MM.1S (cell line): Measurements from ENCODE around the gene SPEM2.
"Not testable (repeated sequence)": the region's sequence is repeated elsewhere in the genome, so short reads cannot be mapped to it uniquely, and the experiment has no call there.

Experiments used
- DNase-seq: peaks from one replicate; pipeline ENCODE4 v3.0.0-alpha.2; 2015
- H2AFZ ChIP-seq: fragments of 300-600 bp; sonication (generic); 2 replicates; pipeline ENCODE4 v1.6.0; 2016; ENCODE audit warnings: antibody characterized with exemption, low read length
- H3F3A ChIP-seq: fragments of 300-600 bp; sonication (generic); 2 replicates; pipeline ENCODE4 v1.6.1; 2016; ENCODE audit warnings: mild to moderate bottlenecking, antibody characterized with exemption, low read length, moderate library complexity, mixed read lengths; ENCODE audit not compliant: insufficient read depth
- H3K27ac ChIP-seq: fragments of 300-600 bp; sonication (generic); 2 replicates; pipeline ENCODE4 v1.5.1; 2016; ENCODE audit warnings: mild to moderate bottlenecking, low read length
- H3K27me3 ChIP-seq: fragments of 300-600 bp; sonication (generic); replicated peaks from 2 replicates; pipeline ENCODE4 v1.6.0; 2016; ENCODE audit warnings: low read length; ENCODE audit not compliant: insufficient read depth
- H3K36me3 ChIP-seq: fragments of 300-600 bp; sonication (generic); replicated peaks from 2 replicates; pipeline ENCODE4 v1.6.1; 2016; ENCODE audit warnings: mild to moderate bottlenecking, low read length, mixed read lengths; ENCODE audit not compliant: insufficient read depth
- H3K4me1 ChIP-seq: fragments of 300-600 bp; sonication (generic); 2 replicates; pipeline ENCODE4 v1.6.1; 2016; ENCODE audit warnings: low read length, mixed read lengths
- H3K4me2 ChIP-seq: fragments of 300-600 bp; sonication (generic); 2 replicates; pipeline ENCODE4 v1.6.0; 2016; ENCODE audit warnings: low read depth, low read length
- H3K4me3 ChIP-seq: fragments of 300-600 bp; sonication (generic); 2 replicates; pipeline ENCODE4 v1.5.1; 2016; ENCODE audit warnings: low read length, mixed read lengths
- H3K79me2 ChIP-seq: fragments of 300-600 bp; sonication (generic); 2 replicates; pipeline ENCODE4 v1.6.1; 2016; ENCODE audit warnings: mixed run types, low read length, mixed read lengths
- H3K9ac ChIP-seq: fragments of 300-600 bp; sonication (generic); 2 replicates; pipeline ENCODE4 v1.6.1; 2016; ENCODE audit warnings: low read length, mixed read lengths
- H3K9me2 ChIP-seq: fragments of 300-600 bp; sonication (generic); replicated peaks from 2 replicates; pipeline ENCODE4 v1.6.1; 2016; ENCODE audit warnings: mild to moderate bottlenecking, low read length, mixed read lengths; ENCODE audit not compliant: insufficient read depth
- H3K9me3 ChIP-seq: fragments of 300-600 bp; sonication (generic); replicated peaks from 2 replicates; pipeline ENCODE4 v1.6.1; 2016; ENCODE audit warnings: mild to moderate bottlenecking, low read length, mixed read lengths; ENCODE audit not compliant: insufficient read depth
- H4K20me1 ChIP-seq: fragments of 300-600 bp; sonication (generic); 2 replicates; pipeline ENCODE4 v1.6.1; 2016; ENCODE audit warnings: mild to moderate bottlenecking, low read length, moderate library complexity, mixed read lengths; ENCODE audit not compliant: insufficient read depth
- EZH2 ChIP-seq: fragments of 300-600 bp; sonication (generic); optimal IDR thresholded peaks from 2 replicates; pipeline ENCODE3; 2017; ENCODE audit warnings: low read depth, mild to moderate bottlenecking, antibody characterized with exemption, low read length, mixed read lengths
- EZH2phosphoT487 ChIP-seq: fragments of 300-600 bp; sonication (generic); IDR thresholded peaks from 2 replicates; pipeline ENCODE4 v1.6.1; 2018; ENCODE audit warnings: antibody characterized with exemption, low read length
- TF ChIP-seq, protein P1 (sequence below): fragments of 300-600 bp; sonication (generic); IDR thresholded peaks from 2 replicates; pipeline ENCODE4 v1.5.1; 2016; ENCODE audit warnings: antibody characterized with exemption, low read length, mixed read lengths

SPEM2 gene

DNA sequence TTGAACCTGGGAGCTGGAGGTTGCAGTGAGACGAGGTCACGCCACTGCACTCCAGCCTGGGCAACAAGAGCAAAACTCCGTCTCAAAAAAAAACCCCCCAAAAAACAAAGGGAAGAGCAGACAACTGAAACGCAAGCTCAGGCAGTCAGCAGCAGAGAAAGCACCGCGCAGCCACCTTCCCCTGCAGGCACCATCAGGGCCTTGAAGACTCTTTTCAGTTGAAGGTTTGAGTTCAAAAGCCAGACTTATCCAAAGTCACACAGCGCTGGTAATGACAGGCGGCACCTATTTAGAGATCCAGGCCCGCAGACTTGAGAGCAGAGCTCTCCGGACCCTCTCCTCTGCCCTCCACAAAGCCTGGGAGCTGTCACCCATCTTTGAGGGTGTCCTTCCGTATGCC is 42.9 kb downstream of the SPEM2 start:
- Histone ChIP-seq H3K79me2 (no peaks in the 10 kb centered on the region), H3K27me3 (no peaks in the 10 kb centered on the region), H3K36me3 (no peaks in the 10 kb centered on the region), H3K27ac (no peak overlapping the region), H3K9me2 (no peaks in the 10 kb centered on the region), H4K20me1 (no peaks in the 10 kb centered on the region), H3K4me1 (no peaks in the 10 kb centered on the region), H3K9me3 (no peaks in the 10 kb centered on the region), H3F3A (no peaks in the 10 kb centered on the region), H3K4me2 (no peak overlapping the region), H3K9ac (no peak overlapping the region), H2AFZ (no peak overlapping the region), H3K4me3 (no peak overlapping the region)
- no peak for TF ChIP-seq EZH2phosphoT487
- TF ChIP-seq, protein P1, sequence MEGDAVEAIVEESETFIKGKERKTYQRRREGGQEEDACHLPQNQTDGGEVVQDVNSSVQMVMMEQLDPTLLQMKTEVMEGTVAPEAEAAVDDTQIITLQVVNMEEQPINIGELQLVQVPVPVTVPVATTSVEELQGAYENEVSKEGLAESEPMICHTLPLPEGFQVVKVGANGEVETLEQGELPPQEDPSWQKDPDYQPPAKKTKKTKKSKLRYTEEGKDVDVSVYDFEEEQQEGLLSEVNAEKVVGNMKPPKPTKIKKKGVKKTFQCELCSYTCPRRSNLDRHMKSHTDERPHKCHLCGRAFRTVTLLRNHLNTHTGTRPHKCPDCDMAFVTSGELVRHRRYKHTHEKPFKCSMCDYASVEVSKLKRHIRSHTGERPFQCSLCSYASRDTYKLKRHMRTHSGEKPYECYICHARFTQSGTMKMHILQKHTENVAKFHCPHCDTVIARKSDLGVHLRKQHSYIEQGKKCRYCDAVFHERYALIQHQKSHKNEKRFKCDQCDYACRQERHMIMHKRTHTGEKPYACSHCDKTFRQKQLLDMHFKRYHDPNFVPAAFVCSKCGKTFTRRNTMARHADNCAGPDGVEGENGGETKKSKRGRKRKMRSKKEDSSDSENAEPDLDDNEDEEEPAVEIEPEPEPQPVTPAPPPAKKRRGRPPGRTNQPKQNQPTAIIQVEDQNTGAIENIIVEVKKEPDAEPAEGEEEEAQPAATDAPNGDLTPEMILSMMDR = no peak
- no peak for TF ChIP-seq EZH2
- no peak for DNase-seq

DNA sequence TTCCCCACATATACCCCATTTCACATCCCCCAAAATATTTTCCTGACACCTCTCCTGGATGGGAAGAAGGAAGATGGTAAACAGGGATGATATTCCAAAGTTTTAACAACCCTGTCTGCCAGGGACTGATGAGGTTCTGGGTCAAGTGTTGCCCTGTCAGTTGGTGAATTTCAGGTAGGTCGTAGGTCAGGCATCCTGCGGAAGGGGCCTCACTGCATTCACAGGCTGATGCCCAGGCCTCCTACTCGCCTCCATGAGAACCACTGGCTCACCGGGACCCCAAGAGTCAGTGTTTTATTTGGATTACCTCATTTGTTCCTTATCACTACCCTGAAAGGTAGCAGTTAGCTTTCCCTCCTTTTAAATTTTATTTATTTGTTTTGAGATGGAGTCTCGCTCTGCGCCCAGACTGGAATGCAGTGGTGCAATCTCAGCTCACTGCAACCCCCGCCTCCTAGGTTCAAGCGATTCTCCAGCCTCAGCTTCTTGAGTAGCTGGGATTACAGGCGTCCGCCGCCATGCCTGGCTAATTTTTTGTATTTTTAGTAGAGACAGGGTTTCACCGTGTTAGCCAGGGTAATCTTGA is 43.5 kb downstream of the SPEM2 start:
- no peaks in the 10 kb centered on the region for H3K79me2 ChIP-seq
- H3K4me2 ChIP-seq = no peak overlapping the region
- H3K9me3 ChIP-seq = no peaks in the 10 kb centered on the region
- no peaks in the 10 kb centered on the region for H3F3A ChIP-seq
- H3K9ac ChIP-seq = no peak overlapping the region
- no peaks in the 10 kb centered on the region for H3K9me2 ChIP-seq
- TF ChIP-seq EZH2 (no peak), EZH2phosphoT487 (no peak)
- TF ChIP-seq, protein P1 = no peak
- H2AFZ ChIP-seq = no peak overlapping the region
- H3K27ac ChIP-seq = no peak overlapping the region
- no peaks in the 10 kb centered on the region for H4K20me1 ChIP-seq
- H3K4me3 ChIP-seq = no peak overlapping the region
- H3K4me1 ChIP-seq = no peaks in the 10 kb centered on the region
- DNase-seq = no peak
- no peaks in the 10 kb centered on the region for H3K36me3 ChIP-seq
- H3K27me3 ChIP-seq = no peaks in the 10 kb centered on the region

DNA sequence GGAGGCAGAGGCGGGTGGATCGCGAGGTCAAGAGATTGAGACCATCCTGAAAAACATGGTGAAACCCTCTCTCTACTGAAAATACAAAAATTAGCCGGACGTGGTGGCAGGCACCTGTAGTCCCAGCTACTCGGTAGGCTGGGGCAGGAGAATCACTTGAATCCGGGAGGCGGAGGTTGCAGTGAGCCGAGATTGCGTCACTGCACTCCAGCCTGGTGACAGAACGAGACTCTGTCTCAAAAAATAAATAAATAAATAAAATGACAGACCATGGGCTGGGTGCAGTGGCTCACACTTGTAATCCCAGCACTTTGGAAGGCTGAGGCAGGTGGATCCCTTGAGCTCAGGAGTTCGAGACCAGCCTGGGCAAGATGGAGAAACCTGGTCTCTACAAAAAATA is 44.4 kb downstream of the SPEM2 start:
- not testable (repeated sequence) for DNase-seq, H3K9ac ChIP-seq, H3K9me2 ChIP-seq, H3K79me2 ChIP-seq, H3K4me1 ChIP-seq, H3K36me3 ChIP-seq, H3K9me3 ChIP-seq, H4K20me1 ChIP-seq, H2AFZ ChIP-seq, H3K27ac ChIP-seq, H3K4me3 ChIP-seq, H3K4me2 ChIP-seq, H3K27me3 ChIP-seq, H3F3A ChIP-seq

DNA sequence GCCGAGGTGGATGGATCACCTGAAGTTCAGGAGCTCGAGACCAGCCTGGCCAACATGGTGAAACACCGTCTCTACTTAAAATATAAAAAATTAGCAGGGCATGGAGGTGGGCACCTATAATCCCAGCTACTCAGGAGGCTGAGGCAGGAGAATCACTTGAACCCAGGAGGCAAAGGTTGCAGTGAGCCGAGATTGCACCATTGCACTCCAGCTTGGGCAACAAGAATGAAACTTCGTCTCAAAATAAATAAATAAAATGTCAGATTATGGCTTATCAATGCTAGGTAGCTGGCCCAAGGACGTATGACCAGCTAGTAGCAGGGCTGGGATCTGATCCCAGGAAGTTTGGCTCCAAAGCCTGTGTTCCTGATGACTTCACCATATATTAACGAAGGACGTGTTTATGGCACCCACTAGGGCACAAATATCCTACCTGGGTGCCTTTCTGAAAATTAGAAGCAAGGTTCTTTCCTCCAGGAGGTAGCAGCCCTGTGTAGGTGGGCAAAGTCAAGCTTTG is 45.1 kb downstream of the SPEM2 start:
- H3K27me3 ChIP-seq, H3K9ac ChIP-seq, H3K36me3 ChIP-seq, H4K20me1 ChIP-seq, H3K27ac ChIP-seq, H3K9me3 ChIP-seq, DNase-seq, H2AFZ ChIP-seq, H3K4me1 ChIP-seq, H3K9me2 ChIP-seq, H3K4me3 ChIP-seq, H3F3A ChIP-seq, H3K79me2 ChIP-seq, H3K4me2 ChIP-seq: not testable (repeated sequence)
